ENCODE measurements around the gene SYDE1.
A peak's percentile ranks its signal among the peaks of the same experiment; 100 is the strongest.
"Not testable (repeated sequence)": the region's sequence is repeated elsewhere in the genome, so short reads cannot be mapped to it uniquely, and the experiment has no call there.

SYDE1 gene

GRCh38 chr19:15107061-15108010, at the start of gene SYDE1:
Gene SYDE1, plus strand, starts transcription at chr19:15107401. Its CDS starts 33 bp downstream, at chr19:15107434.
- DNase-seq (ENCODE audit: low spot score) = peak; percentile 73

GRCh38 chr19:15062036-15062435, 45.2 kb upstream of the SYDE1 start:
- no peak for DNase-seq (ENCODE audit: low spot score)

GRCh38 chr19:15070386-15070785, 36.8 kb upstream of the SYDE1 start:
- DNase-seq (ENCODE audit: low spot score) = not testable (repeated sequence)

GRCh38 chr19:15072930-15073647, 34.1 kb upstream of the SYDE1 start:
- DNase-seq (ENCODE audit: low spot score) = no peak

GRCh38 chr19:15074371-15074770, 32.8 kb upstream of the SYDE1 start:
- DNase-seq (ENCODE audit: low spot score) = no peak

GRCh38 chr19:15075806-15076205, 31.4 kb upstream of the SYDE1 start:
- DNase-seq (ENCODE audit: low spot score) = no peak

- DNase-seq (ENCODE audit: low spot score) = not testable (repeated sequence)
Measured at GRCh38 chr19:15080002-15080401, 27.2 kb upstream of the SYDE1 start.

GRCh38 chr19:15081911-15082310, 25.3 kb upstream of the SYDE1 start, which contains the start of gene OR1I1:
Gene OR1I1, plus strand, starts transcription at chr19:15082211. Its CDS starts 4,855 bp downstream, at chr19:15087066.
- DNase-seq (ENCODE audit: low spot score) = no peak

GRCh38 chr19:15087182-15087581, 20.0 kb upstream of the SYDE1 start:
- DNase-seq (ENCODE audit: low spot score) = no peak

- no peak for DNase-seq (ENCODE audit: low spot score)
Measured at GRCh38 chr19:15091918-15092753, 15.1 kb upstream of the SYDE1 start.

- no peak for DNase-seq (ENCODE audit: low spot score)
Measured at GRCh38 chr19:15093001-15093400, 14.2 kb upstream of the SYDE1 start.

GRCh38 chr19:15096223-15096622, 11.0 kb upstream of the SYDE1 start:
- DNase-seq (ENCODE audit: low spot score) = no peak

- DNase-seq (ENCODE audit: low spot score) = not testable (repeated sequence)
Measured at GRCh38 chr19:15097980-15098379, 9.2 kb upstream of the SYDE1 start.

- no peak for DNase-seq (ENCODE audit: low spot score)
Measured at GRCh38 chr19:15098460-15098859, 8.7 kb upstream of the SYDE1 start.

- DNase-seq (ENCODE audit: low spot score) = no peak
Measured at GRCh38 chr19:15099017-15099582, 8.1 kb upstream of the SYDE1 start.

- DNase-seq (ENCODE audit: low spot score) = peak; percentile 48
Measured at GRCh38 chr19:15101479-15102082, 5.6 kb upstream of the SYDE1 start.

GRCh38 chr19:15104003-15104402, 3.2 kb upstream of the SYDE1 start:
- DNase-seq (ENCODE audit: low spot score) = no peak

- DNase-seq (ENCODE audit: low spot score) = no peak
Measured at GRCh38 chr19:15104411-15104810, 2.8 kb upstream of the SYDE1 start.

GRCh38 chr19:15105044-15105443, 2.2 kb upstream of the SYDE1 start:
- no peak for DNase-seq (ENCODE audit: low spot score)

- DNase-seq (ENCODE audit: low spot score) = no peak
Measured at GRCh38 chr19:15108145-15108844, 1.1 kb downstream of the SYDE1 start.

Measured in HuH-7.5 (cell line).